Breast epithelium (tissue), 4 donors: ENCODE data around the gene PARD3B. TPM values are rescaled to one million over a fixed set of nuclear protein-coding genes. Genes with fewer than 3 reads are reported as not detected.

Experiments
- DNase-seq, 2 donors: peaks; one replicate each; pipeline ENCODE4 v3.0.0-alpha.2; 2019; ENCODE audit warnings: low spot score in 2 of 2
- H3K27ac ChIP-seq, 2 donors: fragments of 200-600 bp; sonication (generic) in 1 of 2; one replicate each; pipeline ENCODE4 v1.5.1; 2016 to 2019; ENCODE audit warnings: mild to moderate bottlenecking in 1 of 2
- H3K27me3 ChIP-seq, 2 donors: fragments of 200-600 bp; sonication (generic) in 1 of 2; one replicate each; pipeline versions ENCODE4 v1.5.1 to v1.6.0; 2017 to 2019; ENCODE audit warnings: control low read depth in 1 of 2, mild to moderate bottlenecking in 1 of 2
- H3K36me3 ChIP-seq: fragments of 200-600 bp; one replicate; pipeline ENCODE4 v1.5.1; 2019
- H3K4me1 ChIP-seq, 2 donors: fragments of 200-600 bp; sonication (generic); one replicate each; pipeline ENCODE4 v1.5.1; 2016 to 2019; ENCODE audit warnings: control low read depth in 1 of 2
- H3K4me3 ChIP-seq, 3 donors: fragments of 200-600 bp; sonication (generic); 1 replicate in 2 of 3; 2 replicates in 1 of 3; pipeline ENCODE4 v1.5.1; 2016 to 2019; ENCODE audit warnings: mild to moderate bottlenecking in 3 of 3, moderate library complexity in 2 of 3
- H3K9me3 ChIP-seq, 2 donors: fragments of 200-600 bp; sonication (generic) in 1 of 2; one replicate each; pipeline ENCODE4 v1.5.1; 2016 to 2019; ENCODE audit warnings: control low read depth in 1 of 2
- CTCF ChIP-seq, 3 donors: fragments of 450-650 bp; IDR thresholded peaks; one replicate each; pipeline ENCODE4 v1.5.1; 2016 to 2017; ENCODE audit warnings: antibody characterized with exemption in 3 of 3, mild to moderate bottlenecking in 3 of 3, moderate library complexity in 3 of 3
- POLR2A ChIP-seq: fragments of 450-650 bp; IDR thresholded peaks from one replicate; pipeline ENCODE4 v1.6.1; 2016; ENCODE audit warnings: antibody characterized with exemption, mild to moderate bottlenecking, moderate library complexity
- POLR2AphosphoS5 ChIP-seq, 3 donors: sonication (generic); formaldehyde crosslinking; IDR thresholded peaks; one replicate each; pipeline ENCODE4 v1.6.1; 2017; ENCODE audit warnings: antibody characterized with exemption in 3 of 3
- intact Hi-C: fragments of 100-400 bp; cut with DNase I; formaldehyde crosslinking; loops from one replicate; pipeline ENCODE4 v1.15.1; 2023; ENCODE audit warnings: low total_unique reads
- total RNA-seq, 3 donors: library from RNA; depleted of rRNA; stranded (reverse); fragments of >200 nt; gene quantifications; one replicate each; pipeline ENCODE4 v1.1.0, GENCODE V29; 2016

PARD3B gene
- total RNA-seq, 3 donors from 2014 or later: 24.6 to 66.2 (median 25.9) TPM

DNA sequence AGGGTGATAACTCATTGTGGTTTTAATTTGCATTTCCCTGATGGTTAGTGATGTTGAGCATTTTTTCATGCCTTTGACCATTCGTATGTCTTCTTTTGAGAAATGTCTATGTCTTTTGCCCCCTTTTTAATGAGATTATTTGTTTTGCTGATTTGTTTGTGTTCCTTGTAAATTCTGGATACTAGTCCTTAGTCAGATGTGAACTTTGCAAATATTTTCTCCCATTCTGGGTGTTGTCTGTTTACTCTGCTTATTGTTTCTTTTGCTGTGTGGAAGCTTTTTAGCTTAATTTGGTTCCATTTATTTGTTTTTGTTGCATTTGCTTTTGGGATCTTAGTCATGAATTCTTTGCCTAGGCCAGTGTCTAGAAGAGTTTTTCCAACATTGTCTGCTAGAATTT, 192.0 kb downstream of the PARD3B start:
- no peaks in the 10 kb centered on the region for H3K36me3 ChIP-seq
- H3K4me1 ChIP-seq: no peaks in the 10 kb centered on the region
- H3K9me3 ChIP-seq: peaks cover 5 to 9% of the 10 kb centered on the region in 2 donors
- H3K27me3 ChIP-seq: no peaks in the 10 kb centered on the region
- DNase-seq: no peak
- H3K4me3 ChIP-seq: no peak overlapping the region
- intact Hi-C loops: no loop called here
- TF ChIP-seq POLR2A (no peak), CTCF (IDR thresholded peaks at IDR 0.05) (no peak), POLR2AphosphoS5 (IDR thresholded peaks at IDR 0.05) (no peak)
- no peak overlapping the region for H3K27ac ChIP-seq

DNA sequence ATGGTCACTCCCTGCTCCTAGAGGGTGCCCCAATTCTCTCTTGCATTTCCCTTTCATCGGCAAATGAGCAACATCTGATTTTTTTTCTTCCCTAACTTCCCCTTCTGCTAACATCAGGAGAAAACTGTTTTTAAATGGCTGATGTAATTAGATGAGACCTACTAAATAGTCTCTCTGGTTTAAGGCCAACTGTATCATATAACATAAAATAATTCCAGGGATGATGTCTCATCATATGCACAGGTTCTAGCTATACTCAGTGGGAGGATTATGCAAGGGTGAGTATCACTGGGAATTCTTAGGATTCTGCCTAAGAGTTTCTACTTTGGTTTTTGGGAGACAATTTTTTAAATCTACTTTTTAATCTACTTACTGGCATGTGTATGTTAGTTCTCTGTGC, 193.4 kb downstream of the PARD3B start:
- no peaks in the 10 kb centered on the region for H3K27me3 ChIP-seq
- no peaks in the 10 kb centered on the region for H3K4me1 ChIP-seq
- H3K9me3 ChIP-seq: peaks cover 5 to 9% of the 10 kb centered on the region in 2 donors
- no peak overlapping the region for H3K27ac ChIP-seq
- intact Hi-C loops: no loop called here
- no peak for DNase-seq
- TF ChIP-seq POLR2AphosphoS5 (IDR thresholded peaks at IDR 0.05) (no peak), CTCF (IDR thresholded peaks at IDR 0.05) (no peak), POLR2A (no peak)
- no peak overlapping the region for H3K4me3 ChIP-seq
- H3K36me3 ChIP-seq: no peaks in the 10 kb centered on the region

- no peak for DNase-seq
- no peaks in the 10 kb centered on the region for H3K4me1 ChIP-seq
- no peak overlapping the region for H3K27ac ChIP-seq
- no peaks in the 10 kb centered on the region for H3K36me3 ChIP-seq
- peaks cover 0 to 9% of the 10 kb centered on the region in 2 donors for H3K9me3 ChIP-seq
- H3K27me3 ChIP-seq: no peaks in the 10 kb centered on the region
- H3K4me3 ChIP-seq: no peak overlapping the region
- intact Hi-C loops: no loop called here
- TF ChIP-seq CTCF (IDR thresholded peaks at IDR 0.05) (no peak), POLR2AphosphoS5 (IDR thresholded peaks at IDR 0.05) (no peak), POLR2A (no peak)
Observed at GRCh38 chr2:204743393-204743960, 198.2 kb downstream of the PARD3B start.

DNA sequence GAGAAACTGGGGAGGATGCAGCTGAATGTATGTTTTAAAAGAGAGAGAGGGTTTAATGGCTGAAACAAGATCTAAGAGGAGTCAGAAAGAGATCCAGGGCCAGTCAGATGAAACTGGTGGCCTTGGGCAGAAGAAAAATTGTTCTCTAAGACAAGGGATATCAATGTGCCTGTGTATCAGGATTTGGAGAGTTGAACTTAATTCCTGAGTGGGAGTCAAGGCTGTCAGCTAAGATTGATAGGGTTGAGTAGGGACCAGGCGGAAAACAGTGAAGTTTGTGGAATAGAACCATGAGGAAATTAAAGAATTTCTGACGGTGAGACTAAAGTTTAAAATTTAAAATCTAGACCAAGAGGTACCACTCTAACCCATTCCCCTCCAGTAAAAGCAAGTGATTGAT, 199.2 kb downstream of the PARD3B start:
- Histone ChIP-seq H3K36me3 (no peaks in the 10 kb centered on the region), H3K27ac (no peak overlapping the region), H3K9me3 (peaks cover 0 to 9% of the 10 kb centered on the region in 2 donors), H3K4me3 (no peak overlapping the region), H3K4me1 (no peaks in the 10 kb centered on the region), H3K27me3 (no peaks in the 10 kb centered on the region)
- no peak for DNase-seq
- no peak for TF ChIP-seq CTCF (IDR thresholded peaks at IDR 0.05)
- no peak for TF ChIP-seq POLR2A
- TF ChIP-seq POLR2AphosphoS5 (IDR thresholded peaks at IDR 0.05): no peak
- intact Hi-C loops: no loop called here

DNA sequence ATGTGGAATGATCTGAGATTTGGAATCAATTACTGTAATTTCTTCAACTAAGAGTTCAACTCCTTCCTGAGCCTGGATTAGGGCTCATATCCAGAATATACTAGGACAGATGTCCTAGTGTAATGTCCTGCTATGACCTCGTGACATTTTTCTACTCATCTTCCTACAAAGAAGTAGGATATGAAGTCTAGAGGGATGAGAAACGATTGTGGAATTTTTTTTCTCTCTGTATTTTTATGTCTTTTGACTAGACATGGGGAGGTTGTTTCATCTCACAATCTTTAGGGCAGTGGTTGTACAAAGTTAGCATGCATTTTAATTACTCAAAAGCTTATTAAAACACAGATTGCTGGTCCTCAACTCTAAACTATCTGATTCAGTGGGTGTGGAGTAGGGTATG, 203.0 kb downstream of the PARD3B start:
- no peak overlapping the region for H3K27ac ChIP-seq
- intact Hi-C loops: no loop called here
- H3K27me3 ChIP-seq: no peaks in the 10 kb centered on the region
- TF ChIP-seq CTCF (IDR thresholded peaks at IDR 0.05): no peak
- TF ChIP-seq POLR2A: no peak
- TF ChIP-seq POLR2AphosphoS5 (IDR thresholded peaks at IDR 0.05): no peak
- no peak for DNase-seq
- H3K36me3 ChIP-seq: no peaks in the 10 kb centered on the region
- no peaks in the 10 kb centered on the region for H3K9me3 ChIP-seq
- no peak overlapping the region for H3K4me3 ChIP-seq
- no peaks in the 10 kb centered on the region for H3K4me1 ChIP-seq
